GM21528 (cell line): ENCODE results near the gene ARHGAP19.

Experiments used
- ATAC-seq: cut with Tn5 transposase; IDR thresholded peaks from one replicate; pipeline ENCODE4 v1.9.1; 2021; ENCODE audit warnings: mild to moderate bottlenecking, moderate library complexity; ENCODE audit not compliant: unreplicated experiment, low FRiP score

Gene ARHGAP19

GRCh38 chr10:97234400-97234799 lies 58.0 kb downstream of the ARHGAP19 start:
- no peak for ATAC-seq

GRCh38 chr10:97230146-97230545 lies 62.3 kb downstream of the ARHGAP19 start:
- no peak for ATAC-seq

GRCh38 chr10:97229322-97230015 lies 63.0 kb downstream of the ARHGAP19 start:
- no peak for ATAC-seq

GRCh38 chr10:97228775-97229157 lies 63.7 kb downstream of the ARHGAP19 start:
- no peak for ATAC-seq

- ATAC-seq: no peak
These were observed 64.2 kb downstream of the ARHGAP19 start for GRCh38 chr10:97228130-97228774.

- ATAC-seq: no peak
These were observed 66.0 kb downstream of the ARHGAP19 start for GRCh38 chr10:97226398-97226797.

GRCh38 chr10:97224483-97225435 lies 67.7 kb downstream of the ARHGAP19 start:
- ATAC-seq: no peak

- ATAC-seq: no peak
These were observed 70.0 kb downstream of the ARHGAP19 start for GRCh38 chr10:97222326-97222961.

GRCh38 chr10:97220355-97220754 lies 72.1 kb downstream of the ARHGAP19 start:
- ATAC-seq: no peak

GRCh38 chr10:97217299-97217698 lies 75.1 kb downstream of the ARHGAP19 start:
- ATAC-seq: no peak

GRCh38 chr10:97215619-97216260 lies 76.7 kb downstream of the ARHGAP19 start:
- ATAC-seq: no peak

GRCh38 chr10:97213431-97213830 lies 79.0 kb downstream of the ARHGAP19 start:
- ATAC-seq: no peak

- no peak for ATAC-seq
These were observed 81.2 kb downstream of the ARHGAP19 start for GRCh38 chr10:97211229-97211628.

GRCh38 chr10:97210543-97210960 lies 81.9 kb downstream of the ARHGAP19 start:
- no peak for ATAC-seq

- no peak for ATAC-seq
These were observed 84.6 kb downstream of the ARHGAP19 start for GRCh38 chr10:97207756-97208346.

GRCh38 chr10:97207131-97207530 lies 85.3 kb downstream of the ARHGAP19 start:
- ATAC-seq: no peak

- no peak for ATAC-seq
These were observed 87.4 kb downstream of the ARHGAP19 start for GRCh38 chr10:97204826-97205679.

GRCh38 chr10:97203220-97203619 lies 89.2 kb downstream of the ARHGAP19 start:
- no peak for ATAC-seq

GRCh38 chr10:97200616-97201015 lies 91.8 kb downstream of the ARHGAP19 start:
- ATAC-seq: no peak
